ENCODE measurements around the gene MRPS27. TPM values are rescaled to one million over a fixed set of nuclear protein-coding genes. Genes with fewer than 3 reads are reported as not detected.
"Not testable (repeated sequence)": the region's sequence is repeated elsewhere in the genome, so short reads cannot be mapped to it uniquely, and the experiment has no call there.

Gene MRPS27
- total RNA-seq, 1 experiment from 2014 or later = 76.8 TPM

DNA sequence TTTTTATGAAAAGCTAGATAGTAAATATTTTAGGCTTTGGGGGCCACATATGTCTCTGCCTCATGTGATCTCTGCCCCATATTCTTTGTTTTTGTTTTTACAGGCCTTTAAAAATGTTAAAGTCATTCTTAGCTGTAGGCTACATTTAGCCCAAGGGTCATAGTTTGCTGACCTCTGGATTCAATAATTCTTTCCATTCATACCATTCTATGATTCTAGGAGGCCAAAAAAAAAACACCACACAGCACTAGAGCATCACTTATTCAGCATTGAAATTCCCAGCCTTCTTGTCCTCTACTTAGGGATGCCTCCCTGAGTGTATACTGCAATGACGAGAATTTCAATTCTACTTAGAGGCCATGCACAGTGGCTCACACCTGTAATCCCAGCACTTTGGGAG lies 17.1 kb upstream of the MRPS27 start:
- in situ Hi-C loops (cut with HindIII; ENCODE audit: low pct_unique_long_range_greater_than_20kb, low sequenced_read_pairs) = no loop called here
- DNase-seq (ENCODE audit: low read depth) = no peak

GRCh38 chr5:72330712-72331111 lies 10.7 kb upstream of the MRPS27 start:
- in situ Hi-C loops (cut with HindIII; ENCODE audit: low pct_unique_long_range_greater_than_20kb, low sequenced_read_pairs) = no loop called here

GRCh38 chr5:72328172-72328571 lies 8.1 kb upstream of the MRPS27 start:
- in situ Hi-C loops (cut with HindIII; ENCODE audit: low pct_unique_long_range_greater_than_20kb, low sequenced_read_pairs) = no loop called here
- DNase-seq (ENCODE audit: low read depth) = peak; percentile 68

More at GRCh38 chr5:72330712-72331111, 10.7 kb upstream of the MRPS27 start:
- DNase-seq (ENCODE audit: low read depth) = no peak

DNA sequence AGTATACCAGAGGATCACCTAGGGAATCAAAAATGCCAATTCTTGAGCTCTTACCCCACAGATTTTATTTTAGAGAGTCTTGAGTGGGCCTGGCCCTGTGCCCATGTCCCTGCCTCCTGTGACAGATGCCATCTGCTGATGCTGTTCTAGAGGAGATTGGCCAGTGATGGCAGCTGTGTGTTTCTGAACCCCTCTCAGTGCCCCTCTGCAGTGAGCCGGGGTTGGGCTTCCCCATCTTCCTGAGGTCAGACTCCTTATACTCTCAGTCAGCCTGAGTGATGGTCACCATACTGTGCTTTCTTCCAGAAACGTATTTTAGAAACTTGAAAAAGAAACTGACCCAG lies 6.2 kb upstream of the MRPS27 start:
- in situ Hi-C loops (cut with HindIII; ENCODE audit: low pct_unique_long_range_greater_than_20kb, low sequenced_read_pairs) = no loop called here
- DNase-seq (ENCODE audit: low read depth) = no peak

DNA sequence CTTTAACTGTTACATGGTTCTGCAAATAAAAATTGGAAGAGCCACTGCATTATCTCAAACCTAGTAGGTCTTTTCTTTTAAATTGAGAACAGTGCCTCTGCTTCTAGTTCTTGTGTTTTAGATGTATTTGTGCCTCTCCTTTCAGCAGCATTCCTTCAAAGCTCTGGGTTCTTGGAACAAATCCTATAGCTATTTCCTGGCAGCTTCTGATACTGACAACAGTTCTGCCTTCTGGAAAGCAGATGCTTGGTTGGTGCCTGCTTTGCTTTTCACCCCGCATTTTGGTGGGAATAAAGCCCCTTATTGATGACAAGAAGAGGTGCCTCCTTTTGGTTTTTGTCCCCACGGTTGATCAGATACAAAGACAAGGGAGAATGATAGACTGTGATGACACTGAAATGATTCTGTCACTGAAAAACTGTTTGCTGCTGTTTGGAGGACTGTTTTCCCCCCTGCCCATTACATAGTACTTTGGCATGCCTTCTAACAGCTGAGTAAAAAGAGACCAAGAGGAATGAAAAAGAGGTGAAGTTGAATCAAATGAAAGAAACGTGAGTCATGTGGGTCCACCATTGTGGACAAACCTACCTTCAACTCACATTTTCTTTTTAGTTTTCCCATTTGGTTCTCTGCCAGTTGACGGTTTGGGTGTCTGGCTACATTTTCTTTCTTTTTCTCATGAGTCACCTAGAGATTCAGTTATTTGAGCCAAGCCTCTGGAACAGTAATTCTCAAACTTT lies 5.7 kb upstream of the MRPS27 start:
- in situ Hi-C loops (cut with HindIII; ENCODE audit: low pct_unique_long_range_greater_than_20kb, low sequenced_read_pairs) = no loop called here
- DNase-seq (ENCODE audit: low read depth) = no peak

- DNase-seq (ENCODE audit: low read depth) = peak; percentile 19
- in situ Hi-C loops (cut with HindIII; ENCODE audit: low pct_unique_long_range_greater_than_20kb, low sequenced_read_pairs) = no loop called here
These were observed 4.3 kb upstream of the MRPS27 start for GRCh38 chr5:72324189-72324825.

DNA sequence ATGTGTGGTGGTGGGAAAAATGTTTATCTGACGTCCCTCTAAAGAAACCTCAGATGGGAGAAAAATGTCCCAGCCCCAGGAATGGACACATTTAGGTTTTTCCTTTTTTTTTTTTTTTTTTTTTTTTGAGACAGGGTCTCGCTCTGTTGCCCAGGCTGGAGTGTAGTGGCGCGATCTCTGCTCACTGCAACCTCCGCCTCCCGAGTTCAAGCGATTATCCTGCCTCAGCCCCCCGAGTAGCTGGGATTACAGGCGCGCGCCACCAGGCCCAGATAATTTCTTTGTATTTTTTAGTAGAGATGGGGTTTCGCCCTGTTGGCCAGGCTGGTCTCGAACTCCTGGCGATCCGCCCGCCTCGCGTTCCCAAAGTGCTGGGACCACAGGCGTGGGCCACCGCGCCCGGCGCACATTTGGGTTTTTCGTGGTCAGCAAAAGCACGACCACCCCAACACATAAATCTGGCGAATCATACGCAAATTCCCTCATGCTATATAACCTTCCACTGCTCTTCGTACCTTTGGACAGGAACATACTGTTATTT lies 535 bp downstream of the MRPS27 start:
- DNase-seq (ENCODE audit: low read depth); in situ Hi-C loops (cut with HindIII; ENCODE audit: low pct_unique_long_range_greater_than_20kb, low sequenced_read_pairs): not testable (repeated sequence)

DNA sequence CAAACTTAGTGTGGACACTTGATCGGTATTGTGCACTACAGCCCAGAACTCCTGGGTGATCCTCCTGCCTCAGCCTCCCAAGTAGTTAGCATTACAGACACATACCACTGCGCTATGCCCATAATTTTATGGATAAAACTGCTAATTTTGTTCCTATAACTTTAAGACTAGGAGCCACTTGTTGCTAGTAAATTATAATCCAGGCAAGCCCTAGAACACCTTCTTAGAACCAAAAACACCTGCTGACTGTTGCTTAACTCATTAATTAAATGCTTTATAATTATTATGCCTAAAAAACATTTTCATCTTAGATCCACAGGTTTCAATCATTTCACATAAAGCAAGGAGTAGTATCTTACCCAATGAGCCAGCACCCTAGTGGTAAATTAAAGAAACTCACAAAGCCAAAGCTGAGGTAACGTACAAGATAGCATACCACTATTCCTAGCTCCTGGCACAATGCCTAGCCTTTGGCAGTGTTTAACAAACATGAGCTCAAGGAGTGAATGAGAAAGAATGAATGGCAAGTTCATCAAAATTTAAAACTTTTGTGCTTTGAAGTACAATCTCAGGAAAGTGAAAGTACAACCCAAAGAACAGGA lies 5.4 kb downstream of the MRPS27 start:
- no peak for DNase-seq (ENCODE audit: low read depth)

DNA sequence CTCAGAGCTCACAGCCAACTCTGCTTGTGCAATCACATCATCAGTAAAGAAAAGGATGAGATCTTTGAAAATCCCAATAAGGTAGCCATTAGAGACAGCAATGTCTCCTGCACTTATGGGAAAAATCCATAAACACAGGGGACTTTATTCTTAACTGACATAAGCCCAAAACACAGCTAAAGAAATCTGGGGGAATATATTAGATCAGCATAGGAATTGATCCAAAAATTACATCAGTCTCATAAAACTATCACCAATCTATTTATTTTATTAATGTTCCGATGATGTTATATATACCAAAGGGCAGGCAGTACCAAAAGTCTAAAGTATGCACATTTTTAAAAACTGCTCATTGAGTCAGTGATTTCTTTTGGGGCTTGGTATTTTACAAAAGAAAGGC lies 6.9 kb downstream of the MRPS27 start:
- in situ Hi-C loops (cut with HindIII; ENCODE audit: low pct_unique_long_range_greater_than_20kb, low sequenced_read_pairs) = no loop called here

More for the DNA sequence above, 5.4 kb downstream of the MRPS27 start:
- in situ Hi-C loops (cut with HindIII; ENCODE audit: low pct_unique_long_range_greater_than_20kb, low sequenced_read_pairs) = no loop called here

GRCh38 chr5:72308853-72309191 lies 11.2 kb downstream of the MRPS27 start:
- DNase-seq (ENCODE audit: low read depth) = no peak
- in situ Hi-C loops (cut with HindIII; ENCODE audit: low pct_unique_long_range_greater_than_20kb, low sequenced_read_pairs) = no loop called here

More for the DNA sequence above, 6.9 kb downstream of the MRPS27 start:
- DNase-seq (ENCODE audit: low read depth) = no peak

DNA sequence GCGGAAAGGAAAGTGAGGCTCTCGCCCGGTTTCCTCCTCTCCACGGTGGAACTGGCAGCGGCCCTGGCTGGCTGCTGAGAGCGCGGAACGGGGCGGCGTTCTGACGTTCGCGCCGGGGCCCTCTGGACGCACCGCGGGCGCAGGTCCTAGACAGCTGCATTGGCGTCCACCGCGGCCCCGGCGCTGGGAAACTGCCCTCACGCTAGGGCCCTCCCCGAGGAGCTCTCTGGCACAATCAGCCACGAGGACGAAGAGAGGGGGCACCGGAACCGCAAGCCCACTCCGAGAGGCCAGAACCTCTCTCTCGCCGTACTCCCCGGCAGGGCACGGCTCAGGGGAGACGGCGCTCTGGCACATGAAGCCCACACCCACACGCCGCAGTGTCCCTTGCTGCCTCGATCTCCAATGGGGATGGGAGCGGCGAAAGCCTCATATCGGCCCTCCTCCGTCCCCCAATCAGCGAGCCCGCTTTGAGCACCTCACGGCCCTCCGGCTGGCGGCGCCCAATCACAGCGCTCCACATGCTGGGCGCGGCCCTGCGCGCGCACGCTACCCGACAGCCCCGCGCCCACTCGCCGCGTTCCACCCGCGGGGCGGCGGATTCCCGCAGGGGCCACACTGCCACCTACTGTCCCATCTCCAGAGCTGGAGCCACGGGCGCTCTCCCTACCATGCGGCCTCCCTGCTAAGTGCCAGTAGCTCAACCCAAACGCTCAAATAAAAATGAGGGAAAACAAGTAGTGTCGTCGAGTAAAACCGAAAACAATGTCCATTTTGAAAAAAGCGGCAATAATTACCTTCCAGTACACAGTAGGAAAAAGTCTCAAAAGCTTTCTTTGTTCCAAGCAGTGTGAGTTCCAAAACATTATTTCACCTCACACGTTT lies 11.8 kb downstream of the MRPS27 start:
- peak; percentile 95 for DNase-seq (ENCODE audit: low read depth)
- in situ Hi-C loops (cut with HindIII; ENCODE audit: low pct_unique_long_range_greater_than_20kb, low sequenced_read_pairs) = no loop called here

- in situ Hi-C loops (cut with HindIII; ENCODE audit: low pct_unique_long_range_greater_than_20kb, low sequenced_read_pairs) = no loop called here
- no peak for DNase-seq (ENCODE audit: low read depth)
These were observed 12.5 kb downstream of the MRPS27 start for GRCh38 chr5:72307573-72307967.

- DNase-seq (ENCODE audit: low read depth) = no peak
- in situ Hi-C loops (cut with HindIII; ENCODE audit: low pct_unique_long_range_greater_than_20kb, low sequenced_read_pairs) = no loop called here
These were observed 14.6 kb downstream of the MRPS27 start for GRCh38 chr5:72305194-72306142.

DNA sequence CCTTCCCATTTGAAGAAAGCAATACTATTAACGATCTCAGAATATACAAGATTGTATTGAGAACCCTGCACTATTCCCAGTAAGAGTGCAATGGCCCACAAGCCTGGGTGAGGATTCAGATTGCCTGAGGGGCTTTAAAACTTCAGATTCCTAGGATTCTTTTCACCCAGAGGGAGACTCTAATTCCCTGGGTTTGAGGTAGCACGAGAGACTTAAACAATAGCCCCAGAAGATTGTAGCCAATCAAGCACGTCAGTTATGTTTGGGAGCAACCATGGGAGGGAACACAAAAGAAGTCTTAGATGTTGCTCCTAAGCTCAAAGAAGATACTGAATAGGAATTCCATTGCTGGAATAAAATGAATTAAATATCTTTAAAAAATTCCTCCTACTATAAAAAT lies 17.9 kb downstream of the MRPS27 start:
- DNase-seq (ENCODE audit: low read depth) = no peak
- in situ Hi-C loops (cut with HindIII; ENCODE audit: low pct_unique_long_range_greater_than_20kb, low sequenced_read_pairs) = no loop called here

GRCh38 chr5:72301557-72301956 lies 18.5 kb downstream of the MRPS27 start:
- in situ Hi-C loops (cut with HindIII; ENCODE audit: low pct_unique_long_range_greater_than_20kb, low sequenced_read_pairs) = no loop called here
- DNase-seq (ENCODE audit: low read depth) = no peak

DNA sequence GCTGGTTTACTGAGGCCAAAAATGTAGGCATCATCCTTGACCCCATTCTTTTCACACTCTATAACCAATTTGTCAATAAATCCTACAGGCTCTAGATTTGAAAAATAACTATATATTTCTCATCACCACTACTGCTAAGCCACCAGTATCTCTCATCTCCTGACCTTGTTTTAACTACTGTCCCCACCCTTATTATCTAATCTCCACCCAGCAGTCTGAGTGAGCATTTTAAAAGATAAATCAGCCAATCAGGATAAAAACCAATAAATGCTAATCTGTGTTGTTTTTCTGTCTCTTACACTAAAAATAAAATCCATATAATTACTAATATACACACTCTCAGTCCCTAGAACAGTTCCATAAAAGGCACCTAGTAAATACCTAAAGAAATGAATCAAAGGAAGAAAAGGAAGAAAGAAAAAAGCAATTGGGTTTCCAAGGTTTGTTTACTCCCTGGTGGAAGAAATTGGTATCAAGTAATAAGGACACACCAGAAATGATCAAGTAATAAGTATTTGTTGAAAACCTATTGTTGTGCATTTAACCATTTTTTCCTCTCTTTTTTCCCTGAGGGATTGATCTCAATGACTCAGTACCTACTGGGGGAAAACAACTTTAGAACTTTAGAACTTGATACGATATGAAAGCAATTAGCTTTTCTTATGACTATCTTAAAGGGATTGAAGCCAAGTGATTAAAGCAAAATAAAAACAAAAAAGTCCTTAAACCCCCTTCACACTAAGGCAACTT lies 19.3 kb downstream of the MRPS27 start:
- DNase-seq (ENCODE audit: low read depth) = no peak
- in situ Hi-C loops (cut with HindIII; ENCODE audit: low pct_unique_long_range_greater_than_20kb, low sequenced_read_pairs) = no loop called here

GRCh38 chr5:72298711-72299110 lies 21.3 kb downstream of the MRPS27 start:
- DNase-seq (ENCODE audit: low read depth) = no peak
- in situ Hi-C loops (cut with HindIII; ENCODE audit: low pct_unique_long_range_greater_than_20kb, low sequenced_read_pairs) = no loop called here
